GM12891 (cell line): ENCODE data around the gene PISD.
A peak's percentile ranks its signal among the peaks of the same experiment; 100 is the strongest.

ENCODE experiments used
- DNase-seq: peaks from one replicate; pipeline ENCODE4 v3.0.0; 2011; ENCODE audit warnings: low spot score; ENCODE audit not compliant: insufficient read length
- FAIRE-seq: peaks from 2 replicates; lab custom pipeline; 2011; peaks lifted over from hg19 to GRCh38; lab: Jason Lieb, UNC
- PAX5 ChIP-seq: IDR thresholded peaks from 2 replicates; pipeline ENCODE4 v1.6.1; 2011; ENCODE audit warnings: low read length, moderate library complexity, mild to moderate bottlenecking; ENCODE audit not compliant: insufficient read depth, severe bottlenecking
- POLR2A ChIP-seq: IDR thresholded peaks from 2 replicates; pipeline ENCODE4 v1.6.1; 2011; ENCODE audit warnings: low read depth, low read length, control low read depth
- POLR2AphosphoS5 ChIP-seq: IDR thresholded peaks from 2 replicates; pipeline ENCODE4 v1.6.1; 2011; ENCODE audit warnings: low read depth, low read length, control low read depth
- POU2F2 ChIP-seq: IDR thresholded peaks from 2 replicates; pipeline ENCODE4 v1.6.1; 2011; ENCODE audit warnings: low read depth, mild to moderate bottlenecking, control low read depth, low read length, moderate library complexity
- SPI1 ChIP-seq: IDR thresholded peaks from 2 replicates; pipeline ENCODE4 v1.6.1; 2011; ENCODE audit warnings: low read depth, low read length, control low read depth
- TAF1 ChIP-seq: IDR thresholded peaks from 2 replicates; pipeline ENCODE4 v1.6.1; 2011; ENCODE audit warnings: low read depth, low read length, control low read depth

PISD gene

DNA sequence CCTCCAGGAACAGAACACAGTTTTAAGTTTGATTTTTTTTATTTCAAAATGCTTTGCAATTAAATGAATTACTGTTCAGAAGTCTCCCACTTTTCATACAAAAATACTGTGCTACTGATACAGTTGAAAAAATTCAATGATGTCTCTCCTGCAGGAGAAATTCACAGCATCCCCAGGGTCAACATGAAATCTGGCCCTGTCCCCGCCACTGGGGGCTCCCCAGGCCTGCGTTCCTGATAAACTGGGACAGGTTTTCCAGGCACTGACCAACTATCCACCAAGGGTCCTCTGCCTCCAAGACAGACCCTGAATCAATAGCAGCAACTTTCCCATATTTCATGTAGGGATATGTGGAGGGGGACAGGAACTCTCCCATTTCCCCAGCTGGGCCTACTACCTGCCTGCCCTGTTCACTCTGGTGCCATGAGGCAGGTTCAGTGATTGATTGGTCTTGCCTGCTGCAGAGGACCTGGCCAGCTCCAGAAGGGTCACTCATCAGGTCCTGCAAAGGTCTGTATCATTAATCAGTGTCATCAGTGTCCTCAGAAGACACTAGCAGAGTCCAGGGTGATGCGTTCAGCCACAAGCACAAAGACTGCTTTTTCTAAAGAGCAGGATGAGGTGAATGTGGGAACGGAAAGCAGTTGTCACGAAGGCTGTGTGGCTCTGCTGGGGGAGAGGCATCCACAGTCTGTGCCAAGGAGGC, 43.4 kb downstream of the PISD start:
- FAIRE-seq (no peak), DNase-seq (no peak)
- TF ChIP-seq POLR2A (no peak), POLR2AphosphoS5 (no peak), TAF1 (no peak), POU2F2 (no peak), PAX5 (no peak), SPI1 (no peak)

DNA sequence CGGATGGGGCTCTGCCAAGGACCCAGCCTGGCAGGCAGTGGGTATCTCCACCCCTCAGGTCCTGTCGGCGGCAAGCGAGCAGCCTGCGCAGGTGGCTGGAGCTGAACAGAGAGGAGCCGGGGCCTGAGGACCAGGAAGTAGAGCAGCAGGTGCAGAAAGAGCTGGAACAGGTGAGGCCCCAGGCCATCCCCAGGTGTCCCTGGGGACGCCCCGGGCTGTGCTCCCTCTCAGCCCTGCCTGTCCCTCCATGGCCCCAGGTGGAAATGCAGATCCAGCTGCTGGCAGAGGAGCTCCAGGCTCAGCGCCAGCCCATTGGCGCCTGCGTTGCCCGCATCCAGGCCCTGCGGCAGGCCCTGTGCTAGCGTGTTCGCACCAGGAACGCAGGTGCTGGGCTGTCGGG, 44.0 kb downstream of the PISD start:
- no peak for TF ChIP-seq SPI1
- TF ChIP-seq POLR2AphosphoS5: peak; percentile 44; the same call in 1 of the 2 replicates
- DNase-seq (no peak), FAIRE-seq (no peak)

DNA sequence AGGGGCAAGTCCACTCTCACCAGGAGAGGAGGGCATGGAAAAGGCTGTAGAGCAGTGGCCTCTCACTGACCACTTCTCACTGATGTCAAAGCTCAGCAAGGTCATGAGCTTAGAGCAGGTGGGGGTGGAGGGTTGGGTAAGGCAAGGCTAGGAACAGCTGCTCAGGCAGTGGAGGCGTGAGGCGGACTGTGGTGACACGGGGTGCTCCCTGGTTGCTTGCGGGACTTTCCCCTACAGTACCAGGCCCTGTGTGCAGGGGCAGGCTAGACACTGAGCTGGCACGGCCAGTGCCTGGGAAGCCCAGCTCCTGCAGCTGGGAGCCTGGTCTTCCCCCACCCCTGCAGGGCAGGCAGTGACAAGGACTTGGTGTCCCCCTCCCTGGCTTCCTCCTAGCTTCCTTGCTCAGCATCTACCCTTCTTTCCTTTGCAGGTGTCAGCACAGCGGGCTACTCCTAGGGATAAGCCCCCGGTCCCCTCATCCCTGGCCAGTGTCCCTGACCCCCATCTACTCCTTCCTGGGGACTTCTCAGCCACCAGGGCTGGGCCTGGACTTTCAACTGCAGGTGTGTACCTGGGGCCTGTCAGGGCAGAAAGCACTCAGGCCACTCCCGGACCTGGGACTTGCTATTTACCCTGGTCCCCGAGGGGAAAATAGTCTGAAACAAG, 45.6 kb downstream of the PISD start:
- FAIRE-seq (peak; percentile 98), DNase-seq (peak; percentile 54)

DNA sequence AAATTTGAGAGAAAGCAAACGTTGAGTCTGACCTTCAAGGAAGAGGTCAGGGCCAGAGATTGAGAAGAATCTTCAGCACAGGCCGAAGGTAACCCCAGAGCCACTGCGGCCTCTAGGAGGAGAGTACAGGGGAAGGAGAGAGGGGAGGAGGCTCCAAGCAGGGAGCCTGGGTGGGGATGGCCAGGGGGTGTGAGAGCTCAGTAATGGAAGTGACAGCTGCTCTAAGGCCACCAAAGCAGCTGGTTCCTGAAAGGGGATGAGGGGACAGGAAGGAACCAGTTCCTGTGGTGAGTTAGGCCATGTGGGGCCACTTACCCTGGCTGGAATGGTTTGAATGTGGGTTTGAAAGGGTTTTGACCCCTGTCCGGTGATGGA, 46.1 kb downstream of the PISD start:
- TF ChIP-seq POLR2A (peak; percentile 70; the same call in 1 of the 2 replicates), POU2F2 (0 out of 2 replicates have a peak, but pooled peaks have one; percentile 25), SPI1 (no peak)
- peak; percentile 38 for DNase-seq
- peak; percentile 13 for FAIRE-seq

More for the DNA sequence above, 45.6 kb downstream of the PISD start:
- TF ChIP-seq POLR2A (peak; percentile 40; the same call in 1 of the 2 replicates), TAF1 (no peak), PAX5 (no peak), SPI1 (no peak), POU2F2 (no peak), POLR2AphosphoS5 (no peak)

DNA sequence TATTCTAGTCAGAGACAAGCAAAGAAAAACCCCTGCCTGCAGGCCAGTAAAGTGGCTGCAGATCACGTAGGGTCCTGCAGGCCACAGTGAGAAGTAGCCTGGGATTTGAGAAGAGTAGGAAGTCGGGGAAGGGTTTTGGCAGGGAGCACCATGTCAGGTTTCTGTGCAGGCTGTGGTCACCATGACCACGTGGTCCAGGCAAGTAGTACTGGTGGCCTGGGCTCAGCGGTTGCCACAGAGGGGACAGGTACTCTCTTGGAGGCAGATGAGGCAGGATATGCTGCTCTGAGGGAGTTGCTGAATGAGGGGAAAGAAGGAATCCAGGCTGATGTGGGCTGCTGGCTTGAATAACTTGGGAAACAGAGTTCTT, 46.5 kb downstream of the PISD start:
- peak; percentile 61 for FAIRE-seq
- no peak for DNase-seq
- TF ChIP-seq PAX5 (no peak), POU2F2 (no peak), POLR2A (no peak), TAF1 (no peak), POLR2AphosphoS5 (no peak), SPI1 (no peak)

DNA sequence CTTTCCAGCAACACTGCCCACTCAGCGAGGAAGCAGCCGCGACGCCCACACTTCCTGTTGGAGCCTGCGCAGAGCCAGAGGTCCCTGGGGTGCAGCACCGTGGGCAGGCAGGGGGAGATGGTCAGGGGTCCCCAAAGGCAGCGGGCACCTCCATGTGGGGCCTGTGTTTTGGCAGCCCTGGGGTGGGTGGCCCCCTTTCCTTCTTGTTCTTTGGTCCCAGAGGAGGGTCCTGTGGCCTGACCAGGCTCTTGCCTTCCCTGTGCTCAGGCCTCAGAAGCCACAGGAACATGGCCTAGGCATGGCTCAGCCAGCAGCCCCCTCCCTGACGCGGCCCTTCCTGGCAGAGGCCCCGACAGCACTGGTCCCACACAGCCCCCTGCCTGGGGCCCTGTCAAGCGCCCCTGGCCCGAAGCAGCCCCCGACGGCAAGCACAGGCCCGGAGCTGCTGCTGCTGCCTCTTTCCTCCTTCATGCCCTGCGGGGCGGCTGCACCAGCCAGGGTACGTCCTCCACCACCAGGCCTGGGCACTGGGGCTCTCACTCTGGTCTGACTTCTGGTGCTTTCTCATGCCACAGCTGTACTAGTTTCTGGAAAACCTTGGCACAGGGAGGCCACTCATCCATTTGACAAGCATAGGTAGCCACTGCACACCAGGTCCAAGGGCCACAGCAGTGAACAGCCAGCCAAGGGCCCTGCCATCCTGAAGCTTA, 47.1 kb downstream of the PISD start:
- DNase-seq (no peak), FAIRE-seq (no peak)
- TF ChIP-seq TAF1: no peak
- TF ChIP-seq POLR2AphosphoS5: no peak; the same call in 1 of the 2 replicates
- no peak for TF ChIP-seq POLR2A
- no peak for TF ChIP-seq PAX5
- no peak for TF ChIP-seq POU2F2
- TF ChIP-seq SPI1: no peak

DNA sequence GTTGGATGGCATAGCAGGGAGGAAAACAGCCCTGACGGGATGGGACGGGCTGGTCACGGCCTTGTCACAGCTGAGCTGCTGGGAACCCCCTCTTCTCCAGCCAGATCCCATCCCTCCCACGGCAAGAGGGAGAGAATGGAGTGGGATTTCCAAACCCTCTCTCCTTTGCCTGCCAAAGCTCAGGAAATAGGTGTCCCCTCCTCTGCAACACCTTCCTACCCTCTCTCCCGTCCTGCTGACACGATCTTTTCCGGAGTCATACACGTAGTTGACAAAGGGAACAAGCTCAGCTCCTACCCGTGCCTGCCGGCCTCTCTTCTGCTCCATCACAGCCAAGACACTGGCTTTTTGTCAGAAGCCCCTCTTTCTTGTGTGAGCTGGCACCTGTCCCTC, 48.1 kb downstream of the PISD start:
- no peak for TF ChIP-seq PAX5
- no peak for DNase-seq
- no peak for FAIRE-seq

DNA sequence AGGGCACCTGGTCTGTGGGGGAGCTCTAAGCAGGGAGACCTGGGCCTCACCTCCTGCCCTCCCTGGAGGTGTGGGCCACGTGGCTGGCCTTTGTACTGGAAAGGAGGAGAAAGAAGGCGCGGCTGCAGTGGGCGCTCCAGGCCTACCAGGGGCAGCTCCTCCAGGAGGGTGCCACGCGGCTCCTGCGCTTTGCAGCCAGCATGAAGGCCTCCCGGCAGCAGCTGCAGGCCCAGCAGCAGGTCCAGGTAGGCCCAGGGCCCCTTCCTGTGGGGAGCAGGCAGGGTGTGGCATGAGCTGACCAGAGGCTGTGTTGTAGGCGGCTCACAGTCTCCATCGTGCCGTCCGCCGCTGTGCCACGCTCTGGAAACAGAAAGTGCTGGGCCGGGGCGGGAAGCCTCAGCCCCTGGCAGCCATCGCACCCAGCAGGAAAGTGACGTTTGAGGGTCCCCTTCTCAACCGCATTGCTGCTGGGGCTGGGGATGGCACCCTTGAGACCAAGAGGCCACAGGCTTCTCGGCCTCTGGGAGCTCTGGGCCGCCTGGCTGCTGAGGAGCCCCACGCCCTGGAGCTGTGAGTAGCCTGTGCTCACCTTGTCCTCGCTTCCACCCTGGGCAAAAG, 48.6 kb downstream of the PISD start:
- no peak for FAIRE-seq
- no peak for DNase-seq
- TF ChIP-seq POLR2AphosphoS5: no peak
- TF ChIP-seq SPI1: no peak
- TF ChIP-seq POLR2A: no peak
- TF ChIP-seq TAF1: no peak
- no peak for TF ChIP-seq PAX5
- TF ChIP-seq POU2F2: no peak

DNA sequence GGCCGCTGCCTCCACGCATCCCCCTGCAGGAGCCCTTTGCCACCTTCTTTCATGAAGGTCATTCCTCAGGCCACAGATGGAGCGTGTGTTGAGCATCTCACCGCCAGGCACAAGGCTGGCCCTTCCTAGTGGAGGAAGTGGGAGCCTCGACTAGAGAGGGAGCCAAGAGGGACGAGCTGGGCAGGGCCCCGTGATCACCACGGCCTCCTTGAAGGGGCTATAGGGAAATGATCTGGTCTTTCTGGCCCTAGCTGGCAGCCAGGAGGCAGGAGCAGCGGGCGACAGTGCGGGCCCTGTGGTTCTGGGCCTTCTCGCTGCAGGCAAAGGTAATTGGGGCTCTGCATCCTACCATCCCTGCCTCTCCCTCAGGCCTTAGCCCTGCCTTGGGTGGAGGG, 49.1 kb downstream of the PISD start:
- TF ChIP-seq TAF1 (no peak), POU2F2 (no peak), POLR2A (no peak), SPI1 (no peak), POLR2AphosphoS5 (no peak), PAX5 (no peak)
- DNase-seq (no peak), FAIRE-seq (no peak)
